Stimulated activated CD4-positive, alpha-beta T cell treated with anti-CD3 and anti-CD28 coated beads, Interleukin-12 subunit alpha, Interleukin-12 subunit beta, amount 100 ng/mL, for 48 hours (primary cell): ENCODE results near the gene MAZ.
"Not testable (repeated sequence)": the region's sequence is repeated elsewhere in the genome, so short reads cannot be mapped to it uniquely, and the experiment has no call there.

ENCODE experiments used
- DNase-seq, 3 donors: peaks; one replicate each; pipeline ENCODE4 v3.0.0-alpha.2; 2020; ENCODE audit warnings: low read depth in 2 of 3, low spot score in 1 of 3

MAZ gene

GRCh38 chr16:29806099-29806579 lies at the start of gene MAZ:
MAZ (plus strand) TSS chr16:29806529; CDS start chr16:29806702, 173 bp downstream.
- DNase-seq = no peak

- DNase-seq = no peak
Observed at GRCh38 chr16:29756654-29757053, 49.7 kb upstream of the MAZ start.

DNA sequence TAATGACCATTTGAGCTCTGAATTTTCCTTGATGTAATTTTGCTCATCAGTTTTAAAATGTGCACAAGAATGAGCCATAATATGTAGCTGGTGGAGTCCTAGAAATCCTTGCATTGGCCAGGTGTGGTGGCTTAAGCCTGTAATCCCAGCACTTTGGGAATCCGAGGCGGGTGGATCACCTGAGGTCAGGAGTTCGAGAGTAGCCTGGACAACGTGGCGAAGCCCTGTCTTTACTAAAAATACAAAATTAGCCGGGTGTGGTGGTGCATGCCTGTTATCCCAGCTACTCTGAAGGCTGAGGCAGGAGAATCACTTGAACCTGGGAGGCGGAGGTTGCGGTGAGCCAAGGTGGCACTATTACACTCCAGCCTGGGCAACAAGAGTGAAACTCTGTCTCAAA lies 49.2 kb upstream of the MAZ start:
- DNase-seq = not testable (repeated sequence)

DNA sequence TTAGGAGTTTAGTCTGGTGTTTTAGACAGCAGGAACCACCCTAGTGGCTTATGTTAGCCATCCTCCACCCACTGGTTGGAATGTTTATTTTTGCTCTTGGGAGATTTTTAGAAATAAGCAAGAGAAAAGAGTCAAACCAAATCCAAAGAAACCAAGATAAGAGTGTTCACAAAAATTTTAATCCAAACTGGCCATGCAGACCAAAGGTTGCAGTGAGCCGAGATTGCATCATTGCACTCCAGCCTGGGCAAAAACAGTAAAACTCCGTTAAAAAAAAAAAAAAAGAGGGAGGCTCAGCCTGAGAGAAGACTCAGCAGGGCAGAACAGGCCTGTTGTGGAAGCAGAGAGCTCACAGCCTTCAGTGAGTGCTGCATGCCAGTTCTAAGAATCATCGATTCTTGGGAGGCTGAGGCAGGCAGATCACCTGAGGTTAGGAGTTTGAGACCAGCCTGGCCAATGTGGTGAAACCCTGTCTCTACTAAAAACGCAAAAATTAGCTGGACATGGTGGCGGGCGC lies 48.3 kb upstream of the MAZ start:
- DNase-seq = no peak

- no peak for DNase-seq
Observed at GRCh38 chr16:29760567-29761279, 45.6 kb upstream of the MAZ start.

- DNase-seq = not testable (repeated sequence)
Observed at GRCh38 chr16:29761280-29761651, 45.1 kb upstream of the MAZ start.

- no peak for DNase-seq
Observed at GRCh38 chr16:29761882-29762281, 44.4 kb upstream of the MAZ start.

DNA sequence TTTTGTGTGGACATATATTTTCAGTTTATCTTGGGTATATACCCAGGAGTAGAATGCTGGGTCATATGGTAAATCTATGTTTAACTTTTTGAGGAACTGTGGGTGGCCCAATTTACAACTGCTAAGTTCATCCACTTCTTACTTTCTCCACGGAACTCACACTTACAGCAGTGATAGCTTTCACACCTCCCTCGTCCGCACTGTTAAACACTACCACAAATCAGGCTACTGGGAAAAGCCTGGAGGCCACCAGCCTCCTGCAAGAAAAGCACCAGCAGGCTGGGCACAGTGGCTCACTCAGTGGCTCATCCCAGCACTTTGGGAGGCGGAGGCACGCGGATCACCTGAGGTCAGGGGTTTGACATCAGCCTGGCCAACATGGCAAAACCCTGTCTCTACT lies 43.0 kb upstream of the MAZ start:
- DNase-seq = no peak

- no peak for DNase-seq
Observed at GRCh38 chr16:29765167-29766032, 40.9 kb upstream of the MAZ start.

- DNase-seq = no peak
Observed at GRCh38 chr16:29766571-29766970, 39.8 kb upstream of the MAZ start.

DNA sequence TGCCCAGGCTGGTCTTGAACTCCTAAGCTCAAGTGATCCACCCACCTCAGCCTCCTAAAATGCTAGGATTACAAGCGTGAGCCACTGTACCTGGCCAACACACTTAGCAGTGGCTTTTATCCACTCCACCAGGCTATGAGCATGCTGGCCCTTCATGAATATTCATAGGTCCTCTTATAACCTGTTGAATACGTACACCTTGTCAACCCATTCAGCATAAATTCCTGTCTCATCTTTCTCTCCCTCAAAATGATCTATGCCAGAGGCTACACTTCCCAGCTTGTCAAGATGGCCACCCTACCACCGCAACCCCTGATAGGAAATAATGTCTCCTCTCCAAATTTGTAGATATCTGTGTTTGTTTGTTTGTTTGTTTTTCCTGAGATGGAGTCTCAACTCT lies 39.3 kb upstream of the MAZ start:
- no peak for DNase-seq

DNA sequence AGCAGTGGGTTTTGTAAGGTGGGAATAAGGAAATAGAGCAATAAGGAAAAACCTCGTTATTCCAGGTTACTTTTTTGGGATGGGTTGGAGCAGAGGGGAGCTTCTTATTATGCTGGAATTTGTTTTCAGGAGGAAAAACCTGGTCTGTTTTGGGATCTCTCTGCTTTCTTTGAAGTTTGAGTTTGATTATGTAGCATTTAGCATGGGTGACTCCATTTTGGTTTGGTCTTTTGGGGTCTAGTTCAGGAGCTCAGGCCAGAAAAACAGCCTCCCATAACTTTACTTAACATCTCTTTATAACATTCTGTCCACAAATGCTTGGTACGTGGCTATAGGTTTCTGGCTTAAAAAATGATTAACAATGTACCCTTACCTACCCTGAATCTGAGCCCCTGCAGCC lies 36.8 kb upstream of the MAZ start:
- DNase-seq = no peak

GRCh38 chr16:29770250-29770929 lies 35.9 kb upstream of the MAZ start:
- DNase-seq = no peak

DNA sequence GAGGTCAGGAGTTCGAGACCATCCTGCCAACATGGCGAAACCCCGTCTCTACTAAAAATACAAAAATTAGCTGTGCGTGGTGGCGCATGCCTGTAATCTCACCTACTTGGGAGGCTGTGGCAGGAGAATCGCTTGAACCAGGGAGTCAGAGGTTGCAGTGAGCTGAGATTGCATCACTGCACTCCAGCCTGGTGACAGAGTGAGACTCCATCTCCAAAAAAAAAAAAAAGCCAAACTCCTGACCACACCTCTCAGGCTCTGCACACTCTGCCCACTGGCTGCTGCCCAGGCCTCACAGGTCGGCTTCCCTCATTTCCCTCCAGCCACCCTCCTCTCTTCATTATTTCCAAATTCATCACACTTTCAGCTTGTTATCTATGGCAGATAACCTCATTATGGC lies 34.0 kb upstream of the MAZ start:
- DNase-seq = not testable (repeated sequence)

- DNase-seq = no peak
Observed at GRCh38 chr16:29774730-29775129, 31.6 kb upstream of the MAZ start.

DNA sequence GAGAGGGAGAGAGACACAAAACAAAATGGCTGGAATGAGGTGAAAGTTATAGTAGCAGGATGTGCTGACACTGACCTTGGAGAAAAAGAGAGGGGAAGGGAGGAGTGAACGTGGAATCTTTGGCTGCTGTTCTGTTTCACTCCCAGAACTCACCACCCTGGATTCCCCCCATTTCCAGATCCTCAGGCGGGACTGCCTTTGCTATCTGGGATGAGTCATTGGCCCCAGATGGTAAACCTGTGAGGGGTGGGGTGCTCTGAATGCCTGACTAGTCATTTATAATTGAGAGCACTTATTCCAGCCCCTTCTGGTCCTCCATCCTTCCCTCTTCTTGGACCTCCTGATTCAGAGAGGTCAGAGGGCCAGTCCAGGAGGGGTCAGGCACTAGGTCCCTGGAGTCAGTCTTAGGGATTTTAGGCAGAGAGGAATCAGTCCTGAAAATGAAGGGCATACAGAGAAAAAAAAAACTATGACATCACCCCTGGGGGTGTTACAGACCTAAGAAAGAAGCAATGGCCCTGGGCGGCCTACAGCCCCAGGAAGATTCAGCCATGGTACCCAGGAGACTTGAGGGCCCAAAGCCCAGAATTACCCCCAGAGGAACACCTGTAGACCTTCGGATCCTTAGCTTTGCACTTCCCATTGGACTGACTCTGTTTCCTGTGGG lies 30.5 kb upstream of the MAZ start:
- DNase-seq = no peak

- DNase-seq = no peak
Observed at GRCh38 chr16:29777576-29778350, 28.6 kb upstream of the MAZ start, which contains the start of gene ZG16. ZG16 (plus strand) TSS chr16:29778256; CDS start chr16:29779267, 1,011 bp downstream.

GRCh38 chr16:29779474-29779873 lies 26.9 kb upstream of the MAZ start:
- DNase-seq = no peak

DNA sequence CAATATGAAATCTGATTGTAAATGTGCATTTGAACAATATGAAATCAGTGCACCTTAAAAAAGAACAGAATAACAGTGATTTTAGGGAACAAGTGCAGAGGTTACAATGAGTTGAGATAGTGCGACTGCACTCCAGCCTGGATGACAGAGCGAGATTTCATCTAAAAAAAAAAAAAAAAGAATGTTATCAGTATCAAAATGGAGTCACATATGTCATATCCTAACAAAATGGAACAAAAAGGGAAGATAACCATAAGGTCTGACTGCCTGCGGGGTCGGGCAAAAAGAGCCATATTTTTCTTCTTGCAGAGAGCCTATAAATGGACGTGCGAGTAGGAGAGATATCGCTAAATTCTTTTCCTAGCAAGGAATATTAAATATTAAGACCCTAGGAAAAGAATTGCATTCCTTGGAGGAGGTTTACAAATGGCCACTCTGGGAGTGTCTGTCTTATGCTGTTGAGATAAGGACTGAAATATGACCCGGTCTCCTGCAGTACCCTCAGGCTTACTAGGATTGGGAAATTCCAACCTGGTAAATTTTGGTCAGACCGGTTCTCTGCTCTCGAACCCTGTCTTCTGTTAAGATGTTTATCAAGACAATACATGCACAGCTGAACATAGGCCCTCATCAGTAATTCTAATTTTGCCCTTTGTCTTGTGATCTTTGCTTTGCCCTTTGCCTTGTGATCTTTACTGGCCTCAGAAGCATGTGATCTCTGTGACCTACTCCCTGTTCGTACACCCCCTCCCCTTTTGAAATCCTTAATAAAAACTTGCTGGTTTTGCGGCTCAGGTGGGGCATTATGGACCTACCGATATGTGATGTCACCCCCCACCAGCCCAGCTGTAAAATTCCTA lies 23.0 kb upstream of the MAZ start:
- not testable (repeated sequence) for DNase-seq
